T-helper 1 cell treated with Interleukin-12 subunit alpha and Interleukin-12 subunit beta and Interleukin-4 antibody, amounts not matched to agents 30 μg/mL and 1 μg/mL, for 36 hours (primary cell): Measurements from ENCODE around the gene PTRH2.

Experiments
- H3K27ac Mint-ChIP-seq: one replicate; pipeline ENCODE4 v1.8.0; 2021; ENCODE audit warnings: mild to moderate bottlenecking, mixed read lengths
- H3K27me3 Mint-ChIP-seq: one replicate; pipeline ENCODE4 v1.8.0; 2021; ENCODE audit warnings: low read depth, mixed read lengths
- H3K36me3 Mint-ChIP-seq: one replicate; pipeline ENCODE4 v1.8.0; 2021; ENCODE audit warnings: low read depth, mixed read lengths
- H3K4me1 Mint-ChIP-seq: one replicate; pipeline ENCODE4 v1.8.0; 2021; ENCODE audit warnings: low read depth, mixed read lengths
- H3K4me3 Mint-ChIP-seq: one replicate; pipeline ENCODE4 v1.8.0; 2021; ENCODE audit warnings: mild to moderate bottlenecking, moderate library complexity, mixed read lengths
- H3K9me3 Mint-ChIP-seq: one replicate; pipeline ENCODE4 v1.8.0; 2021; ENCODE audit warnings: mixed read lengths

PTRH2 gene

DNA sequence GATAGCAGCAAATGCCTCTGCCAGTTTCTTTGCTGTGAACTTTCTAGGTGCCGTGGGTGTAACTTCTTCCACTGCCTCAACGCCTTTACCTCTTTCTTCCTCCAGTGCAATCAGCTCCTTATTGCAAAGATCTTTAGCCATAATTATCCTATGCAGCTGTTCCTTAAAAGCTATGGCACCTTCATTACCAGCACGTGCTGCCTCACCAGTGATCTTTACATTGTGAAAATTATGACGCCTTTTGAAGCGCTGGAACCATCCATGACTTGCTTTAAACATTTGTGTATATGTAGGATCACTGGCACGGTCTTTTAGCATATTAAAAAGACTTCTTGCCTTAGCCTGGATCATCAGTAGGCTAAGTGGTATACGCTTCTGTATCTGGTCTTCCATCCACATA lies 8.0 kb downstream of the PTRH2 start:
- no peaks in the 10 kb centered on the region for H3K9me3 Mint-ChIP-seq
- peaks cover 38% of the 10 kb centered on the region for H3K36me3 Mint-ChIP-seq
- no peak overlapping the region for H3K27ac Mint-ChIP-seq
- no peak overlapping the region for H3K4me3 Mint-ChIP-seq
- H3K4me1 Mint-ChIP-seq: peaks cover 38% of the 10 kb centered on the region
- no peaks in the 10 kb centered on the region for H3K27me3 Mint-ChIP-seq

DNA sequence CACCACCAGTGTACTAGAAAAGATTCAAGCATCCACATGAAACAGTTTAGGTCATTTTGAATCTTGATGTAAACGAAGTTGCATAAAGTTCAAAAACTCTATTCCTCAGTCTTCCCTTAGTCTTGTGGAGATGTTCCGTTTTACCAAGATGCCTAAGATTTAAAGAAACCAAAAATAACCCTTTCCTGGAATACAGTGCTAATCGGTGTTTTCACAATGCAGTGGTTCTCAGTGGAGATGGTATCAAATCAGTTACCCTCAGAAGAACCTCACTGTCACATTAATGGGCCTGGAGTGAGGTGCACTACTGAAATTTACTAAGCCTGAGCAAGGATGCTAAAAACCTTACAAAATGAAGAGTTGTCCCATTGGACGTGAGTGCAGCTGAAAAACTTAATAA lies 9.1 kb downstream of the PTRH2 start:
- H3K4me3 Mint-ChIP-seq: no peak overlapping the region
- H3K36me3 Mint-ChIP-seq: peaks cover 42% of the 10 kb centered on the region
- H3K27me3 Mint-ChIP-seq: no peaks in the 10 kb centered on the region
- H3K27ac Mint-ChIP-seq: no peak overlapping the region
- no peaks in the 10 kb centered on the region for H3K9me3 Mint-ChIP-seq
- peaks cover 38% of the 10 kb centered on the region for H3K4me1 Mint-ChIP-seq

DNA sequence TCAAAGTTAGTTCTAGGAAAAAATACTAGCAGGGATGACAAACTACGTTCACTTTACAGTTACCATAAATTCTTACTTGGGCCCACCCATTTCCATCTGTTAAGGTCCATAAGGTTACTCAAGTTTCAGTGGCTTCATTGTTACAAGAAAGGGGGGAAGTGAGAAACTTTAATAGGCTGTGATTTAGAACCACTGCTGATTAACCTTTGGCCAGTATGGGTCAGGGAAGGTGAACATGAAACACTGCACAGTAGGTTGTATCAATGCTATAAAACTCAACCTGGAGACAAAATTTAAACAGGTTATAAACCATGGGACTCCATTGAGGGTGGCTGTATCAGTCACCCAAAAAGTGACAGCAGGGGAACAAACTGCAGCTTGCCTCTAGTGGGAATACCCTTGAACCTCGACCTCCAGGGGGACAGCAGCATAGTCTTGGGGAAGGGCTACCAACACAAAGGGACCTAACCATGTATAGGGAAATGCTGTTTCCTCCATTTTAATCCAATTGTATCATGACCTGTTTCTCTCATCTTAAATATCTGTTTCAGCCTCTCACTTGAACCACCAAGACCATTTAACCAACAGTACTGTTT lies 10.4 kb downstream of the PTRH2 start:
- no peak overlapping the region for H3K4me3 Mint-ChIP-seq
- H3K27ac Mint-ChIP-seq: no peak overlapping the region
- peaks cover 33% of the 10 kb centered on the region for H3K4me1 Mint-ChIP-seq
- H3K36me3 Mint-ChIP-seq: peaks cover 44% of the 10 kb centered on the region
- no peaks in the 10 kb centered on the region for H3K9me3 Mint-ChIP-seq
- no peaks in the 10 kb centered on the region for H3K27me3 Mint-ChIP-seq

DNA sequence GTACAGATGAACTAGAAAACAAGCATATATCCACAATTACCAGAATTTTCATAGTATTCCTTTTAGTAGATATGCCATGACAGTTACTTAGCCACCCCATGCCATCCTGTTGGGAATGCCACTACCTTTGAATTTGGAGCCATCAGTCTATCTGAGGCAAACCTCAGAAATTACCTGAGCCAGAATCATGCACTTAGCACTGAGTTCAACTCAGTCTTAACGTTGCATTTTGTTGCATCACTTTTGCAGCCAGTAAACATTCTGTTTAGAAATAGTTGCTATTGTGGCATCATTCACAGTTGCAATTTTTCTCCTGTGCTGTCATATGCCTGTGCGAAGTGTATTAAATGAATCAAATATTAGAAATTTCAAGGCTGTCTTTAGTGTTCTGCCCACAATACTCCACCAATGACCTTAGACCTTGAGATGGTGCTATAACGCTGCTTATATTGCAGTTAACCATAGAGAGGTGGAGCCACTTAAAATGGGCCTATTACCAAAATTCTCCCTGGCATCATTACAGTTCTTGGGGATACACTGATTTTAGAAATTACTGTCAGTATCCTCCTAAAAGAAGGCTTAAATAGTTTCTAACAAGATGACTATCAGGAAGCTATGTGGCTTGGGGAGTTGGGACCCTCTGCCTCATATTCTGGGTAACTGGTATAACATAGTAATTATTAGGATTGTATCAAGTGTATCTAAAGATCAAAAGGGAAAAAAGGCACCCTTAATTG lies 11.1 kb downstream of the PTRH2 start:
- Mint-ChIP-seq H3K4me3 (no peak overlapping the region), H3K36me3 (peaks cover 46% of the 10 kb centered on the region), H3K9me3 (no peaks in the 10 kb centered on the region), H3K27me3 (no peaks in the 10 kb centered on the region), H3K27ac (no peak overlapping the region), H3K4me1 (peaks cover 32% of the 10 kb centered on the region)

DNA sequence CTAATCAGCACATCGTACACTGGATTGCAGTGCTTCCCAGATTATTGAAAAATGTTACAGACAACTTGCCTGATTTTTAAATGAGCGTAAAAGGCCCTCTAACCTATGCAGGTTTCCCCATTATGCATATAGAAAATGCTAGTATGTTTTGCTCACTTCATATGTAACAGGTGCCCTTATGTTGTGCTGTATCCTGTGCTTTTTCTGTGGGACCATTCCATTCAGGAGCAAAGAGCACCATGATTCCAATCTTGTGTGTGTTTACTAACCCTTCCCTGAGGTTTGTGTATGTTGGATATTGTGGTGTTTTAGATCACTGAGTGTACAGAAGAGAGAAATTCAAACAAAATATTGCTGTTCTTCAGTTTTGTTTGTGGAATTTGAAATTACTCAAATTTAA lies 12.9 kb downstream of the PTRH2 start:
- peaks cover 22% of the 10 kb centered on the region for H3K4me1 Mint-ChIP-seq
- H3K27ac Mint-ChIP-seq: no peak overlapping the region
- H3K9me3 Mint-ChIP-seq: no peaks in the 10 kb centered on the region
- no peak overlapping the region for H3K4me3 Mint-ChIP-seq
- H3K27me3 Mint-ChIP-seq: no peaks in the 10 kb centered on the region
- peaks cover 49% of the 10 kb centered on the region for H3K36me3 Mint-ChIP-seq

DNA sequence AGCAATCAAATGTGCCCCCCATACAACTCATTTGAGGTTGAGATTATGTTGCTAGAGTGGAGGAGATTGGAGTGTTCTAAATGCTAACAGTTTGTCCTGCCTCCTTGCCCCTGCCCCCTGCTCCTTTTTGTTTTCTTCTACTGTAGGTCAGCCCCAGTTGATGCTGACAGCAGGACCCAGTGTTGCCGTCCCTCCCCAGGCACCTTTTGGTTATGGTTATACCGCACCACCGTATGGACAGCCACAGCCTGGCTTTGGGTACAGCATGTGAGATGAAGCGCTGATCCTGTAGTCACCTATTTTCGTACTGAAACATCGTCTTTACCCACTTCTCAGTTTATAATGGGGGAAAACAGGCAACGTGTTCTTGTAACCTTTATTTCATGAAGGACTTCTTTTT lies 13.6 kb downstream of the PTRH2 start:
- Mint-ChIP-seq H3K27ac (no peak overlapping the region), H3K4me1 (peaks cover 22% of the 10 kb centered on the region), H3K4me3 (no peak overlapping the region), H3K9me3 (no peaks in the 10 kb centered on the region), H3K27me3 (no peaks in the 10 kb centered on the region), H3K36me3 (peaks cover 46% of the 10 kb centered on the region)

DNA sequence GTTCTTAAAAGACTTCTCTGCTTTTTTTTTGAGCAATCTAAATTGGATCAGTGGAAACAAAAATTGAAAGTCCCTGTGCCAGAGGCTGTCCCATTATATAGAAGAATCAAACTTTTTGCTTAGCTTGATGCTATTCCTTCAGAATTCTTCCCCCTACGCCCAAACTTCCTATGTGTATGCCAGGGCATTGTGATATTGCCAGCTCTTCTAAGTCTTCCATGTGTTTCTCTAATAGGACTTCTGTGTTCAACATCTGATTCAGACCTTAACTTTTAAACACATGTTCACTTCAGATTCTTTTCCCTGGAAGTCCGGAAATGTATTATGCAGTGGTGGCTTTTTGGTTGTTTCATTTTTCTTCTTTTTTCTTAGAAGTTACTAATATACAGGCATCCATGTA lies 18.7 kb downstream of the PTRH2 start:
- peaks cover 12% of the 10 kb centered on the region for H3K4me1 Mint-ChIP-seq
- H3K27ac Mint-ChIP-seq: no peak overlapping the region
- H3K4me3 Mint-ChIP-seq: no peak overlapping the region
- H3K36me3 Mint-ChIP-seq: peaks cover 49% of the 10 kb centered on the region
- H3K27me3 Mint-ChIP-seq: no peaks in the 10 kb centered on the region
- no peaks in the 10 kb centered on the region for H3K9me3 Mint-ChIP-seq

DNA sequence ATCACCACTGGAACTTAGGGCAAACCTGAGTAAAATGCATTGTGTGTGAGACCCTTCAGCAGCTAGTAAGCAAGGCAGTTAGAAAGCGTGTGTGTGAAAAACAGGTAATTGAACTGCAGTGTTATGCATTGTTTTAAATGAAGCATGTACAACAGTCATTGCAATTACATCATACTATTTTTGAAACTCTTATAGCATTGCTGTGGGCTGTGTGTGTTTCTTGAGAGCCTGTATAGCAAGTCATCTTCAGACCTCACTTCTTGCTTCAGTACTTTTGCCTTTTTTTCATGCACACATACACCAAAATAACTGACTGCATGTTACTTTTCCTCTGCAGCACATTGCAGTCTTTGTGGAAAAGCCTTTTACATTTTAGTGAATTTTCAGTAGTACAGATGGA lies 19.2 kb downstream of the PTRH2 start:
- Mint-ChIP-seq H3K9me3 (no peaks in the 10 kb centered on the region), H3K27ac (no peak overlapping the region), H3K4me1 (peaks cover 10% of the 10 kb centered on the region), H3K27me3 (no peaks in the 10 kb centered on the region), H3K36me3 (peaks cover 51% of the 10 kb centered on the region), H3K4me3 (no peak overlapping the region)

DNA sequence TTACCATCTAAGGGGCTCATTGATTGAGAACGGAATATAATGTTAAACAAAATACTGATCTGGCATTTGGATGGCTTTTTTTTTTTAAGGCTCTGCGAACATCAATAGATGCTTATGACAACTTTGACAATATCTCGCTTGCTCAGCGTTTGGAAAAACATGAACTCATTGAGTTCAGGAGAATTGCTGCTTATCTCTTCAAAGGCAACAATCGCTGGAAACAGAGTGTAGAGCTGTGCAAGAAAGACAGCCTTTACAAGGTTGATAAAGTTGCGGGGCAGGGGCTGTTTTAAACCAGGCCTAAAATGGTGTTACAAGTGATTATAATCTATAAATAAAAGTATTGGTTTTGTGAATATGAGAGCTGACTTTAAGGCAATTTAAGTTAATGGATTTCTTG lies 22.3 kb downstream of the PTRH2 start:
- peaks cover 7% of the 10 kb centered on the region for H3K4me1 Mint-ChIP-seq
- no peak overlapping the region for H3K4me3 Mint-ChIP-seq
- peaks cover 61% of the 10 kb centered on the region for H3K36me3 Mint-ChIP-seq
- H3K27me3 Mint-ChIP-seq: no peaks in the 10 kb centered on the region
- H3K9me3 Mint-ChIP-seq: no peaks in the 10 kb centered on the region
- H3K27ac Mint-ChIP-seq: no peak overlapping the region

DNA sequence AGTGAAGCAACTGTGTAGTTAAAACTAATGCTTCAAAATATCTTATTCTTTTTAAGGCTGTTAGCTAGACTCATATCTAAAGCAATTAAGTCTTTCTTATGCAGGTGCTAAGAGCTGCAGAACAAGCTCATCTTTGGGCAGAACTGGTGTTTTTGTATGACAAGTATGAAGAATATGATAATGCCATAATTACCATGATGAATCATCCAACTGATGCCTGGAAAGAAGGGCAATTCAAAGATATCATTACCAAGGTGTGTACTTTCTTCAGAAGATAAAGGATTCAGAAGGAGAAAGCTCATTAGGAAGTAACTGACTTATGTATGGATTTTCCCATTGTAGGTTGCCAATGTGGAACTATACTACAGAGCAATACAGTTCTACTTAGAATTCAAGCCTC lies 23.9 kb downstream of the PTRH2 start:
- Mint-ChIP-seq H3K27me3 (no peaks in the 10 kb centered on the region), H3K4me3 (no peak overlapping the region), H3K27ac (no peak overlapping the region), H3K36me3 (peaks cover 60% of the 10 kb centered on the region), H3K9me3 (no peaks in the 10 kb centered on the region), H3K4me1 (peaks cover 3% of the 10 kb centered on the region)

DNA sequence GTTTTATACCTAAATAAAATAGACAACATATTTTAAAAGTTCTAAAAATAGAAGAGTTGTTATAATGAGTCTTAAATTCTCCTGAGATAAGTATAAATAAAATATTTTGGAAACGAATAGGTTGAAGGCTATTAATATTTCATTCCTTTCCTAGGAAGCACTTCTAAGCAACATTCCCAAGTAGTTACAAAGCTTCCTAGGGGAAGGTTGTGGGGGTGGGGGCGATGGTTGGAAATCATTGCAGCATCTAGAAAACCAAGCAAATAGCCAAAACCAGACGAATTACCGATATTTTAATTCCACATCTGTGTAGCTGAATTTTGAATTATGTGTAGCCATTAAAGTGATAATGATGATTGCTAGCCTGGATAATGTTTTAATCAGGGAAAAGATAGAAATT lies 26.9 kb downstream of the PTRH2 start:
- Mint-ChIP-seq H3K4me1 (peaks cover 7% of the 10 kb centered on the region), H3K9me3 (no peaks in the 10 kb centered on the region), H3K36me3 (peaks cover 60% of the 10 kb centered on the region), H3K4me3 (no peak overlapping the region), H3K27ac (no peak overlapping the region), H3K27me3 (no peaks in the 10 kb centered on the region)

DNA sequence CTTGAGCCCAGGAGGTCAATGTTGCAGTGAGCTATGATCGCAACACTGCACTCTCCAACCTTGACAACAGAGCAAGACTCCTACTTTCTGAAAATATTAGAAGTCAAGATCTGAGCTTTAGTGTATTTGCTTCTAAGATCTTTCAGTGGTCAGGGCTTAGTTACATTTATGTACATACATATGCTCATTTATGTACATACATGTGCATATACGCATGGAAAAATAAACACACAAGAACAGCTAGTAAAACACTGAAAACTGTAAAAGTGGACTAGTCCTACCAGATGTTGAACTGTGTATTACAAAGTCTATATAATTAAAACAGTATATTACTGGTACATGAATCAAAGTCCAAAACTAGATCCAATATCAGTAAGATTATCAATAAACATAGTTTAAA lies 28.3 kb downstream of the PTRH2 start:
- H3K27ac Mint-ChIP-seq: no peak overlapping the region
- H3K4me3 Mint-ChIP-seq: no peak overlapping the region
- no peaks in the 10 kb centered on the region for H3K27me3 Mint-ChIP-seq
- peaks cover 7% of the 10 kb centered on the region for H3K4me1 Mint-ChIP-seq
- H3K9me3 Mint-ChIP-seq: no peaks in the 10 kb centered on the region
- peaks cover 58% of the 10 kb centered on the region for H3K36me3 Mint-ChIP-seq

DNA sequence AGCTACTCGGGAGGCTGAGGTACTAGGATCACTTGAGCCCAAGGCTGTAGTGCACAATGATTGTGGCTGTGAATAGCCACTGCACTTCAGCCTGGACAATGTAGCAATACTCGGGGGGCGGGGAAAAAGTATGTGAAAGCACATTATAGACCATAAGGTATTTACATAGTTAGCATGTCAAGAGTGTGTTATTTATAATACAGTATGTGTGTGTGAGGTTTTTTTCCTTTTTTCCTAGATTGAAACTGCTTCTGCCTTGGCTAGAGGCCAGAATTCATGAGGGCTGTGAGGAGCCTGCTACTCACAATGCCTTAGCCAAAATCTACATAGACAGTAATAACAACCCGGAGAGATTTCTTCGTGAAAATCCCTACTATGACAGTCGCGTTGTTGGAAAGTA lies 30.5 kb downstream of the PTRH2 start:
- Mint-ChIP-seq H3K27me3 (no peaks in the 10 kb centered on the region), H3K4me1 (peaks cover 10% of the 10 kb centered on the region), H3K9me3 (no peaks in the 10 kb centered on the region), H3K4me3 (no peak overlapping the region), H3K36me3 (peaks cover 50% of the 10 kb centered on the region), H3K27ac (peak overlapping the region; percentile 28)

DNA sequence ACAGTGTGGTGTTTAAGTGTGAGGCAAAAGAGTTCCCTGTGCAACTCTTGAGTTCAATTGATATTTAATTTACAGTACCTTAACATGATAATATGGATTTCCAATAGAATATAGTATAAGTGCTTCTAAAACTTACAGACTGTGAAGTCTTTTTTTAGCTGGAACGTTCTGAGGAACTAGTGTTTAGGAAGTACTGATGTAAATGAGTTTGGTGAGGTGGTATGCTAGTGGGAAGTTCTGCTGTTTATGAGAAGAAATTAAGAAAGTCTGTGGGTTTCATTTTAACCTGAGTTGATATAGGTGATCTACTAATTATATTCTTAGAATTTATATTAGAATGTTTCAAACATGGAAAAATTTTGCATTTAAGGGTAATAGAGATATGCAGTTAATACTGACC lies 32.0 kb downstream of the PTRH2 start:
- H3K9me3 Mint-ChIP-seq: no peaks in the 10 kb centered on the region
- peaks cover 20% of the 10 kb centered on the region for H3K4me1 Mint-ChIP-seq
- no peak overlapping the region for H3K4me3 Mint-ChIP-seq
- peaks cover 47% of the 10 kb centered on the region for H3K36me3 Mint-ChIP-seq
- no peak overlapping the region for H3K27ac Mint-ChIP-seq
- no peaks in the 10 kb centered on the region for H3K27me3 Mint-ChIP-seq

DNA sequence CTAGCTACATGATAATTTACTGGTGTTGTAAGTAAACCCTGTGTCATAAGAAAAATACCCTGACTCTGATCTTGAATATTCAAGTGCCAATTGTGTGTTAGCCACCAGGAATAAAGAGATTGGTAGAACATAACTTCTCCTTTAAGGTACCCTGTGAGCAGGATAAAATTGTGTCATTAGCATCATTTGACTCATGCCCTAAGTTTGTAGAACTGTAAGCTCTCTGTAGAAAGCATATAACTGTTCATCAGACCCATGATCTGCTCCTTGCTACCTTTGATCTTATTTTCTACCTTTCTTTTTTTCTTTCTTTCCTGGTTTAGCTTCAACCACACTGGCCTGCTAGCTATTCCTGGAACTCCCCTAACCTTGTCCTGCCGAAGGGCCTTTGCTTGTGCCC lies 35.8 kb downstream of the PTRH2 start:
- Mint-ChIP-seq H3K36me3 (peaks cover 40% of the 10 kb centered on the region), H3K4me3 (no peak overlapping the region), H3K9me3 (no peaks in the 10 kb centered on the region), H3K27ac (peak overlapping the region; percentile 23), H3K4me1 (peaks cover 20% of the 10 kb centered on the region), H3K27me3 (no peaks in the 10 kb centered on the region)
